Gastrocnemius medialis (tissue), 4 donors: ENCODE measurements around the gene FLT4. TPM values are rescaled to one million over a fixed set of nuclear protein-coding genes. Genes with fewer than 3 reads are reported as not detected.

Experiments
- ATAC-seq, 2 donors: fragments of 150-250 bp; one replicate each; pipeline ENCODE4 v1.9.1; 2016
- DNase-seq, 2 donors: peaks; one replicate each; pipeline ENCODE4 v3.0.0-alpha.2; 2019
- H3K27ac ChIP-seq, 4 donors: fragments of 200-600 bp; sonication (generic); 1 replicate in 1 of 4; 2 replicates in 3 of 4; pipeline ENCODE4 v1.5.1; 2016 to 2018; ENCODE audit warnings: mild to moderate bottlenecking in 2 of 4, moderate library complexity in 1 of 4
- H3K27me3 ChIP-seq, 3 donors: fragments of 200-600 bp; sonication (generic) in 2 of 3; 1 replicate in 1 of 3; 2 replicates in 2 of 3; pipeline versions ENCODE4 v1.5.1 to v1.6.0; 2016 to 2019; ENCODE audit warnings: mild to moderate bottlenecking in 1 of 3, moderate library complexity in 1 of 3
- H3K36me3 ChIP-seq, 2 donors: fragments of 200-600 bp; sonication (generic) in 1 of 2; one replicate each; pipeline ENCODE4 v1.5.1; 2017 to 2018
- H3K4me1 ChIP-seq, 2 donors: fragments of 200-600 bp; sonication (generic) in 1 of 2; one replicate each; pipeline ENCODE4 v1.5.1; 2016 to 2017; ENCODE audit warnings: mild to moderate bottlenecking in 2 of 2
- H3K4me3 ChIP-seq, 4 donors: fragments of 200-600 bp; sonication (generic) in 3 of 4; 1 replicate in 1 of 4; 2 replicates in 3 of 4; pipeline ENCODE4 v1.5.1; 2016 to 2019; ENCODE audit warnings: mild to moderate bottlenecking in 2 of 4
- H3K9me3 ChIP-seq, 3 donors: fragments of 200-600 bp; sonication (generic) in 2 of 3; 1 replicate in 1 of 3; 2 replicates in 2 of 3; pipeline ENCODE4 v1.5.1; 2016 to 2019
- CTCF ChIP-seq, 5 experiments: fragments of 450-650 bp in 3 of 5; fragments of 200-600 bp in 2 of 5; sonication (generic) in 2 of 5; IDR thresholded peaks in 4 of 5; conservative IDR thresholded peaks in 1 of 5; 1 replicate in 4 of 5; 2 replicates in 1 of 5; pipeline ENCODE4 v1.5.1; 2016 to 2019; ENCODE audit warnings: antibody characterized with exemption in 5 of 5, mild to moderate bottlenecking in 3 of 5, moderate library complexity in 3 of 5
- POLR2A ChIP-seq, 2 donors: fragments of 450-650 bp; IDR thresholded peaks; one replicate each; pipeline ENCODE4 v1.6.1; 2017; ENCODE audit warnings: antibody characterized with exemption in 2 of 2, mild to moderate bottlenecking in 2 of 2, moderate library complexity in 2 of 2
- in situ Hi-C, 4 donors: fragments of 200-750 bp; cut with MboI; loops; one replicate each; pipeline versions ENCODE4 v1.15.0 to v1.8.0; 2017; ENCODE audit warnings: low sequenced_read_pairs in 4 of 4
- intact Hi-C: fragments of 100-400 bp; cut with DNase I; formaldehyde crosslinking; loops from one replicate; pipeline ENCODE4 v1.15.1; 2023; ENCODE audit warnings: low total_unique reads
- total RNA-seq, 4 donors: library from RNA; depleted of rRNA; stranded (reverse); fragments of >200 nt; gene quantifications; one replicate each; pipeline versions ENCODE4 v1.1.0 to v1.2.3, GENCODE V29; 2016

FLT4 gene
- total RNA-seq, 4 donors from 2014 or later: 2.6 to 4.7 (median 2.9) TPM

DNA sequence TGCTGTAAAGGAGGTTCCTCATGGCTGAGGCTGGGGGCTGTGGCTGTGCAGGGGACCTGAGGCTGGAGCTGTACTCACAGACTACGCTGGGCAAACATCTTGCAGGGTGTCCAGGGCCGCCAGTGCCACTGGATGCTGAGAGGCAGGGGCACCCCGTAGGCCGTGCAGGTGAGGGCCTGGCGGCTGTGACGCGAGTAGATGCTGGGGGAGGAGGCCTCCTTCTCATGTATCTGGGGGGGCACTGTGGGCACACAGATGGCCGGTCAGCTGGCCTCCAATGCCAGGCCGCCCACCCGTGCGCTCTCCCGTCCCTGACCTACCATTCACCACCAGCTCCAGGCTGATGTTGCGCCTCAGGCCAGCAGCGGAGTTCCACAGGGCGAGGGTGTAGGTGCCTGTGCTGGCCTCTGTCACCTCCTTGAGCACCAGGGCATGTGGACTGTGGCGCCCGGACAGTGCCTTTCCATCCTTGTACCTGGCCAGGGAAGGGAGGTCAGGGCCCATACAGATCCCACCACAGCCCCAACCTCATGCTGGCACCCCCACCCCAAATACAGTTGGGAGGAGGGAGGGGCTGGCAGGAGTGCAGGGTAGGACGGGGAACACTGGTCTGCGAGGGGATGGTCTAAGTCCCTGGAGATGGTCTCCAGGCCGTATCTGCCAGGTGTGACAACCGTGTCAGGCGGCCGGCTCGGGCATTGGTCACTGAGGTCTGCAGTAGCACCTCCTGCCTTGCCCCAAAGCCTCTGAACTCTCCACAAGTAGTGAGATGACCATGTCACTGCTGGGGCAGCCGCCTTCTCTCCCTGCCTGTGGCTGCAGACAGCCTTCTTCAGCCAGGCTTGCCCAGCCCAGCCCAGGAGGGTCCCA lies 23.4 kb downstream of the FLT4 start:
- Histone ChIP-seq H3K9me3 (no peaks in the 10 kb centered on the region), H3K4me3 (no peak overlapping the region), H3K27ac (no peak overlapping the region), H3K36me3 (no peaks in the 10 kb centered on the region), H3K27me3 (no peaks in the 10 kb centered on the region), H3K4me1 (no peaks in the 10 kb centered on the region)
- in situ Hi-C loops (no loop called here), intact Hi-C loops (no loop called here)
- DNase-seq (no peak), ATAC-seq (no peak)
- TF ChIP-seq CTCF (IDR thresholded peaks at IDR 0.05 in 4 of 5, conservative IDR thresholded peaks at IDR 0.05 in 1 of 5): no peak
- TF ChIP-seq POLR2A (IDR thresholded peaks at IDR 0.05): no peak

GRCh38 chr5:180625125-180625790 lies 24.1 kb downstream of the FLT4 start:
- in situ Hi-C loops (no loop called here), intact Hi-C loops (no loop called here)
- DNase-seq: no peak

GRCh38 chr5:180624587-180624986 lies 24.8 kb downstream of the FLT4 start:
- H3K27me3 ChIP-seq: peaks cover 0 to 6% (median 0%) of the 10 kb centered on the region in 3 donors
- no peaks in the 10 kb centered on the region for H3K9me3 ChIP-seq
- H3K4me1 ChIP-seq: no peaks in the 10 kb centered on the region
- H3K27ac ChIP-seq: no peak overlapping the region
- in situ Hi-C loops: no loop called here
- ATAC-seq (no peak), DNase-seq (no peak)
- no peak overlapping the region for H3K4me3 ChIP-seq
- no peak for TF ChIP-seq CTCF (IDR thresholded peaks at IDR 0.05 in 4 of 5, conservative IDR thresholded peaks at IDR 0.05 in 1 of 5)
- no peak for TF ChIP-seq POLR2A (IDR thresholded peaks at IDR 0.05)
- intact Hi-C loops: no loop called here
- no peaks in the 10 kb centered on the region for H3K36me3 ChIP-seq

More at GRCh38 chr5:180625125-180625790, 24.1 kb downstream of the FLT4 start:
- Histone ChIP-seq H3K27ac (no peak overlapping the region), H3K4me3 (no peak overlapping the region), H3K27me3 (no peaks in the 10 kb centered on the region), H3K36me3 (no peaks in the 10 kb centered on the region), H3K9me3 (no peaks in the 10 kb centered on the region), H3K4me1 (no peaks in the 10 kb centered on the region)
- no peak for TF ChIP-seq POLR2A (IDR thresholded peaks at IDR 0.05)
- no peak for TF ChIP-seq CTCF (IDR thresholded peaks at IDR 0.05 in 4 of 5, conservative IDR thresholded peaks at IDR 0.05 in 1 of 5)
- ATAC-seq: no peak

DNA sequence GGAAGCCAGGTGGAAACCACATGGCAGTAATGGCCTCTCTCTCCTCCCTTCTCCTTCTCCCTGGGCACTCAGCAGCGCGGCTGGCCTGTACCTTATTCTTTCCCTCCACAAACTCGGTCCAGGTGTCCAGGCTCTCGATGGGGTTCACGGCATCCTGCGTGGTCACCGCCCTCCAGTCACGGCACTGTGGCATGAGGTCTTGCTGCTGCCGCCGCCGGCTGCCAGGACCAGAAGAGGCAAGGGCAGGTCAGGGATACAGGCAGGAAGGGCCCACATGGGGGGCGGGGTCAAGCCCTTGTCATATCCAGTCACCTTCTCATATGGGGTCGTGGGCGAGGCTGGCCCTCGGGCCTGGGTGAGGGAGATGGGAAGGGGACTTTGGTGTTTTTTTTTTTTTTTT lies 25.6 kb downstream of the FLT4 start:
- intact Hi-C loops: no loop called here
- in situ Hi-C loops: no loop called here
- DNase-seq (no peak), ATAC-seq (no peak)
- Histone ChIP-seq H3K27me3 (peaks cover 0 to 10% (median 0%) of the 10 kb centered on the region in 3 donors), H3K27ac (peak overlapping the region in 3 of 4 donors; percentile 31 to 49 (median 40)), H3K4me1 (no peaks in the 10 kb centered on the region), H3K4me3 (no peak overlapping the region), H3K9me3 (no peaks in the 10 kb centered on the region), H3K36me3 (no peaks in the 10 kb centered on the region)
- TF ChIP-seq POLR2A (IDR thresholded peaks at IDR 0.05) (no peak), CTCF (IDR thresholded peaks at IDR 0.05 in 4 of 5, conservative IDR thresholded peaks at IDR 0.05 in 1 of 5) (no peak)
